ENCODE measurements around the gene SETD6.

- no peak for TF ChIP-seq CTCF (IDR thresholded peaks at IDR 0.05)
- no peak for TF ChIP-seq POLR2AphosphoS5 (IDR thresholded peaks at IDR 0.05; ENCODE audit: insufficient read depth in 1 of 2, low read depth in 1 of 2)
Measured at GRCh38 chr16:58503863-58504688, 11.2 kb upstream of the SETD6 start.
